ENCODE data around the gene USP53.

- TF ChIP-seq CTCF (IDR thresholded peaks at IDR 0.05) (no peak), PREB (CRISPR knock-in tag; IDR thresholded peaks at IDR 0.05; ENCODE audit: borderline replicate concordance) (no peak), TCF7 (CRISPR knock-in tag; IDR thresholded peaks at IDR 0.05; ENCODE audit: low read depth) (no peak), RELA (CRISPR knock-in tag; IDR thresholded peaks at IDR 0.05; ENCODE audit: borderline replicate concordance) (no peak), NFE2L1 (CRISPR knock-in tag; IDR thresholded peaks at IDR 0.05) (no peak), E2F4 (CRISPR knock-in tag; IDR thresholded peaks at IDR 0.05; ENCODE audit: borderline replicate concordance, low read depth) (no peak), TEAD4 (CRISPR knock-in tag; IDR thresholded peaks at IDR 0.05) (no peak)
Measured at GRCh38 chr4:119232286-119232685, 19.8 kb downstream of the USP53 start.
